ENCODE data around the gene CASQ2. TPM values are rescaled to one million over a fixed set of nuclear protein-coding genes. Genes with fewer than 3 reads are reported as not detected.

CASQ2 gene
- total RNA-seq, 1 experiment from 2014 or later: not detected

GRCh38 chr1:115654663-115655305 lies 113.7 kb downstream of the CASQ2 start:
- Histone ChIP-seq H3K4me3 (replicated peaks in 1 of 2; ENCODE audit: low read depth in 1 of 2, low read length in 2 of 2) (no peak overlapping the region), H2AFZ (ENCODE audit: low read depth, low read length, poor library complexity, severe bottlenecking) (no peak overlapping the region), H3K79me2 (ENCODE audit: insufficient read depth, low read length) (peaks cover 71% of the 10 kb centered on the region), H3K9me3 (ENCODE audit: control insufficient read depth in 1 of 2, insufficient read depth in 1 of 2, low read depth in 1 of 2, low read length in 2 of 2) (no peaks in the 10 kb centered on the region), H3K9me2 (ENCODE audit: insufficient read depth) (no peaks in the 10 kb centered on the region), H3K36me3 (ENCODE audit: control insufficient read depth in 1 of 2, insufficient read depth in 2 of 2, low read length in 2 of 2) (peaks cover 16 to 21% of the 10 kb centered on the region in 2 experiments; a peak in 3 of 4 replicates), H3K4me1 (ENCODE audit: control insufficient read depth in 1 of 2, insufficient read depth in 2 of 2, low read length in 2 of 2) (peaks cover 0 to 5% of the 10 kb centered on the region in 2 experiments; a peak in 1 of 4 replicates), H3K4me2 (ENCODE audit: low read length) (no peak overlapping the region), H3K27ac (ENCODE audit: low read depth, low read length) (no peak overlapping the region), H4K20me1 (ENCODE audit: insufficient read depth) (no peaks in the 10 kb centered on the region), H3K9ac (ENCODE audit: low read length) (no peak overlapping the region), H3K27me3 (ENCODE audit: insufficient read depth, low read length) (no peaks in the 10 kb centered on the region)
- intact Hi-C loops (cut with micrococcal nuclease): no loop called here
- no peak for TF ChIP-seq TCF7L2 (IDR thresholded peaks at IDR 0.05; ENCODE audit: borderline replicate concordance, extremely low read depth, insufficient read depth, insufficient read length)
- TF ChIP-seq POLR2A (IDR thresholded peaks at IDR 0.05; ENCODE audit: borderline replicate concordance, extremely low read depth, insufficient read depth, insufficient read length): no peak
- no peak for TF ChIP-seq ZFX (IDR thresholded peaks at IDR 0.05)
- TF ChIP-seq EZH2 (IDR thresholded peaks at IDR 0.05): no peak
- no peak for TF ChIP-seq CEBPB (IDR thresholded peaks at IDR 0.05; ENCODE audit: low read depth)
- RAD21 ChIA-PET (ENCODE audit: low non-redundant PET in 1 of 2, low total read pairs in 2 of 2, uncharacterized antibody in 2 of 2, unreplicated experiment in 2 of 2): no interaction called here
- CTCF ChIA-PET: no interaction called here
- DNase-seq (ENCODE audit: low read depth, low spot score): no peak
- no peak for ATAC-seq
- BruUV-seq (replicated peaks): no TSS peak
- POLR2A ChIA-PET: interaction anchor here (0.7 kb wide), 1 partner anchor 414 kb away, joined by 4 read pairs; no protein-coding TSS in a partner anchor

GRCh38 chr1:115654125-115654524 lies 114.4 kb downstream of the CASQ2 start:
- peaks cover 0 to 7% of the 10 kb centered on the region in 2 experiments; a peak in 1 of 4 replicates for H3K4me1 ChIP-seq (ENCODE audit: control insufficient read depth in 1 of 2, insufficient read depth in 2 of 2, low read length in 2 of 2)
- intact Hi-C loops (cut with micrococcal nuclease): no loop called here
- H3K9me3 ChIP-seq (ENCODE audit: control insufficient read depth in 1 of 2, insufficient read depth in 1 of 2, low read depth in 1 of 2, low read length in 2 of 2): no peaks in the 10 kb centered on the region
- no TSS peak for BruUV-seq (replicated peaks)
- no peaks in the 10 kb centered on the region for H3K9me2 ChIP-seq (ENCODE audit: insufficient read depth)
- peaks cover 75% of the 10 kb centered on the region for H3K79me2 ChIP-seq (ENCODE audit: insufficient read depth, low read length)
- H3K4me2 ChIP-seq (ENCODE audit: low read length): no peak overlapping the region
- no peak for TF ChIP-seq ZNF274 (IDR thresholded peaks at IDR 0.05; ENCODE audit: low read depth, low read length)
- no peak for TF ChIP-seq YY1 (IDR thresholded peaks at IDR 0.05; ENCODE audit: extremely low read depth, insufficient replicate concordance, low read depth, low read length)
- H3K4me3 ChIP-seq (replicated peaks in 1 of 2; ENCODE audit: low read depth in 1 of 2, low read length in 2 of 2): no peak overlapping the region
- ATAC-seq (no peak), DNase-seq (ENCODE audit: low read depth, low spot score) (no peak)
- H2AFZ ChIP-seq (ENCODE audit: low read depth, low read length, poor library complexity, severe bottlenecking): no peak overlapping the region
- H3K27me3 ChIP-seq (ENCODE audit: insufficient read depth, low read length): no peaks in the 10 kb centered on the region
- H3K27ac ChIP-seq (ENCODE audit: low read depth, low read length): no peak overlapping the region
- peaks cover 10 to 21% of the 10 kb centered on the region in 2 experiments; a peak in 3 of 4 replicates for H3K36me3 ChIP-seq (ENCODE audit: control insufficient read depth in 1 of 2, insufficient read depth in 2 of 2, low read length in 2 of 2)
- RAD21 ChIA-PET (ENCODE audit: low non-redundant PET in 1 of 2, low total read pairs in 2 of 2, uncharacterized antibody in 2 of 2, unreplicated experiment in 2 of 2): no interaction called here
- CTCF ChIA-PET: no interaction called here
- POLR2A ChIA-PET: interaction anchor here (0.7 kb wide), 1 partner anchor 415 kb away, joined by 4 read pairs; no protein-coding TSS in a partner anchor
- H4K20me1 ChIP-seq (ENCODE audit: insufficient read depth): no peaks in the 10 kb centered on the region
- no peak overlapping the region for H3K9ac ChIP-seq (ENCODE audit: low read length)
